Gastrocnemius medialis (tissue), 4 donors: Measurements from ENCODE around the gene SMIM10.

Experiments used
- CTCF ChIP-seq, 5 experiments: fragments of 450-650 bp in 3 of 5; fragments of 200-600 bp in 2 of 5; sonication (generic) in 2 of 5; IDR thresholded peaks in 4 of 5; conservative IDR thresholded peaks in 1 of 5; 1 replicate in 4 of 5; 2 replicates in 1 of 5; pipeline ENCODE4 v1.5.1; 2016 to 2019; ENCODE audit warnings: antibody characterized with exemption in 5 of 5, mild to moderate bottlenecking in 3 of 5, moderate library complexity in 3 of 5
- POLR2A ChIP-seq, 2 donors: fragments of 450-650 bp; IDR thresholded peaks; one replicate each; pipeline ENCODE4 v1.6.1; 2017; ENCODE audit warnings: antibody characterized with exemption in 2 of 2, mild to moderate bottlenecking in 2 of 2, moderate library complexity in 2 of 2

- TF ChIP-seq POLR2A (IDR thresholded peaks at IDR 0.05) (no peak), CTCF (IDR thresholded peaks at IDR 0.05 in 4 of 5, conservative IDR thresholded peaks at IDR 0.05 in 1 of 5) (no peak)
Measured at GRCh38 chrX:134990801-134991481, at the start of gene SMIM10.
